Measurements from ENCODE around the gene AFF1. TPM values are rescaled to one million over a fixed set of nuclear protein-coding genes. Genes with fewer than 3 reads are reported as not detected.

AFF1 gene
- total and polyA plus RNA-seq, 4 donors: 4.8 to 107 (median 57.3) TPM

DNA sequence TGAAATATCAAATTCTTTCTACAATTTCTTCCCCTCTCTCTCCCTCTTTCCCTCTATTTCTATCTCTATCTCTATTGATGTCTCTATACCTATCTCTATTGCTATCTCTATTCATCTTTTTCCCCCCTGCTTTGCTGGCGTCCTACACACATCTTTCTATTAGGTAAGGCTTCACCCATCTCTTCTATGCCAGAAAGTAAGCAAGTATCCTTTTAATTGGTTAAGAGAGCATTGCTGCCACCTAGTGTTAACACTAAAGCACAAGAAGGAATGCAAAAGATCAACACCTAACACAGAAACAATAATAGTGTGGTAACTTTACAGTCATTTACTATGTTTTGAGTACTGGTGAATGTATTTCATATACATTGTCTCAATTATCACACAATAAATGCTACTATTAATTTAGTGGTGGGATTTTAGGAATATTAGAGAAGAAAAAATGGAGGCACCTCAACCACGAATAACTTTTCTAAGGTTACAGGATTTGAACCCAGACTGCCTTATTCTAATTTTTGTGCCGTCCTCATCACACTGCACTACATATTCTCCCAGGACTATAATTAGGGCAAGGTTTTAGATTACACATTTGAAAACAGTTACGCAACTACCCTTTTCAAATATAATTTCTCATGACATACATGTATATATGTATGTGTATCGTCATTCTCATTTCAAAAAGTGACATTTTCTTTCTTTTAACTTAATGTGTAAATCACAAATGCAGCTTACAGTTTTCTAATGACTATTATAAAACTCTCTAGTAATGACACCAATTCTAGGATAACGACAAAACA, 38.9 kb upstream of the AFF1 start:
- intact Hi-C loops (cut with DNase I): loop anchor here in 1 of 2 donors (10.0 kb wide), 1 partner anchor 301 kb away; the partner anchor contains the start of gene PTPN13

DNA sequence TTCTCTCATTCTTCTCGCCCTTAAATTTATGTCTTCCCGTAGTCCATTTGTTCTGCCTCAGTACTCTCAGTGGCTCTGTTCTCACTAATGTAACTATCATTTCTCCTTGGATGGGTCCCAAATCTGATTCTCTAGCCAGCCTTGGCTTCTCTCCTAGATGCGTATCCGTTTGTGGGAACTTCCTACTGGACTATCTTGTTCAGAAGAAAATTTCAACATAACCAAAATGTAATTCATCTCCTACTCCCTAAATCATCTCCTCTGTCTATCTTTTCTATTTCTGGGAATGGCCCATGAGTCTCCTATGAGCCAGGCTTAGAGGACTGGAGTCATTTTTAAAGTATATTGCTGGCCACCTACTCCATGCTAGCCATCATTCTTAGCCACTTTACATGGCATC, 38.2 kb upstream of the AFF1 start:
- 51 to 62% methylated on average over 4 of the region's 4 CpGs for WGBS, 2 donors
- intact Hi-C loops (cut with DNase I): loop anchor here in 1 of 2 donors (10.0 kb wide), 1 partner anchor 302 kb away; the partner anchor contains the start of gene PTPN13
- no peak for ATAC-seq (ENCODE audit: low FRiP score)
- Histone ChIP-seq H3K9me3 (ENCODE audit: control insufficient read depth, low read length) (no peaks in the 10 kb centered on the region), H3K36me3 (ENCODE audit: control insufficient read depth in 1 of 2, insufficient read depth in 2 of 2, low read length in 1 of 2) (no peaks in the 10 kb centered on the region), H3K4me3 (ENCODE audit: low read length in 2 of 2) (no peak overlapping the region), H3K4me1 (ENCODE audit: control insufficient read depth in 1 of 2, insufficient read depth in 2 of 2, low read length in 2 of 2) (no peaks in the 10 kb centered on the region), H3K27me3 (ENCODE audit: control insufficient read depth in 1 of 2, insufficient read depth in 2 of 2, low read length in 1 of 2) (no peaks in the 10 kb centered on the region), H3K27ac (ENCODE audit: low read depth in 1 of 2, low read length in 2 of 2) (no peak overlapping the region)
- DNase-seq: no peak

More for the DNA sequence above, 38.9 kb upstream of the AFF1 start:
- no peaks in the 10 kb centered on the region for H3K36me3 ChIP-seq (ENCODE audit: control insufficient read depth in 1 of 2, insufficient read depth in 2 of 2, low read length in 1 of 2)
- 66 to 72% methylated on average over 6 of the region's 6 CpGs for WGBS, 2 donors
- no peak for DNase-seq
- H3K27ac ChIP-seq (ENCODE audit: low read depth in 1 of 2, low read length in 2 of 2): no peak overlapping the region
- H3K4me3 ChIP-seq (ENCODE audit: low read length in 2 of 2): no peak overlapping the region
- H3K27me3 ChIP-seq (ENCODE audit: control insufficient read depth in 1 of 2, insufficient read depth in 2 of 2, low read length in 1 of 2): no peaks in the 10 kb centered on the region
- H3K9me3 ChIP-seq (ENCODE audit: control insufficient read depth, low read length): no peaks in the 10 kb centered on the region
- H3K4me1 ChIP-seq (ENCODE audit: control insufficient read depth in 1 of 2, insufficient read depth in 2 of 2, low read length in 2 of 2): no peaks in the 10 kb centered on the region
- peak; percentile 73 for ATAC-seq (ENCODE audit: low FRiP score)

GRCh38 chr4:86898562-86898961, 36.2 kb upstream of the AFF1 start:
- WGBS, 2 donors: 92% methylated on average over 4 of the region's 4 CpGs
- no peaks in the 10 kb centered on the region for H3K4me1 ChIP-seq (ENCODE audit: control insufficient read depth in 1 of 2, insufficient read depth in 2 of 2, low read length in 2 of 2)
- ATAC-seq (ENCODE audit: low FRiP score): no peak
- H3K36me3 ChIP-seq (ENCODE audit: control insufficient read depth in 1 of 2, insufficient read depth in 2 of 2, low read length in 1 of 2): no peaks in the 10 kb centered on the region
- H3K27ac ChIP-seq (ENCODE audit: low read depth in 1 of 2, low read length in 2 of 2): no peak overlapping the region
- no peaks in the 10 kb centered on the region for H3K27me3 ChIP-seq (ENCODE audit: control insufficient read depth in 1 of 2, insufficient read depth in 2 of 2, low read length in 1 of 2)
- H3K4me3 ChIP-seq (ENCODE audit: low read length in 2 of 2): no peak overlapping the region
- intact Hi-C loops (cut with DNase I): loop anchor here in 1 of 2 donors (10.0 kb wide), 1 partner anchor 304 kb away; the partner anchor contains the start of gene PTPN13
- H3K9me3 ChIP-seq (ENCODE audit: control insufficient read depth, low read length): no peaks in the 10 kb centered on the region
- no peak for DNase-seq

DNA sequence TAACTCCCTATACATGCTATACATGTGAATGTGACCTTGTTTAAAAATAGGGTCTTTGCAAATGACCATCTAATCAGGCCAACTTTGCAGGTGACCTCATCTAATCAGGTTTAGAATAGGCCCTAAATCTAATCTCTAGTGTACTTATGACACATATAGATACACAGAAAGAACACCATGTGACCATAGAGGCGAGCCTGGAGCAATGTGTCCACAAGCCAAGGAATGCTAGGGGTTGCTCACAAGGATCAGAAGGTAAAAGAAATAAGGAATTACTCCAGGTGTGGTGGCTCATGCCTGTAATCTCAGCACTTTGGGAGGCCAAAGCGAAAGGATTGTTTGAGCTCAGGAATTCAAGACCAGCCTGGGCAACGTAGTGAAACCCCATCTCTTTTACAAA, 32.9 kb upstream of the AFF1 start:
- no peaks in the 10 kb centered on the region for H3K9me3 ChIP-seq (ENCODE audit: control insufficient read depth, low read length)
- H3K36me3 ChIP-seq (ENCODE audit: control insufficient read depth in 1 of 2, insufficient read depth in 2 of 2, low read length in 1 of 2): no peaks in the 10 kb centered on the region
- DNase-seq (no peak), ATAC-seq (ENCODE audit: low FRiP score) (no peak)
- H3K27ac ChIP-seq (ENCODE audit: low read depth in 1 of 2, low read length in 2 of 2): no peak overlapping the region
- intact Hi-C loops (cut with DNase I): loop anchor here in 1 of 2 donors (2.0 kb wide), 1 partner anchor 405 kb away; no protein-coding TSS in a partner anchor
- H3K4me3 ChIP-seq (ENCODE audit: low read length in 2 of 2): no peak overlapping the region
- H3K27me3 ChIP-seq (ENCODE audit: control insufficient read depth in 1 of 2, insufficient read depth in 2 of 2, low read length in 1 of 2): no peaks in the 10 kb centered on the region
- no peaks in the 10 kb centered on the region for H3K4me1 ChIP-seq (ENCODE audit: control insufficient read depth in 1 of 2, insufficient read depth in 2 of 2, low read length in 2 of 2)
- 96 to 97% methylated on average over 3 of the region's 3 CpGs for WGBS, 2 donors

GRCh38 chr4:86908251-86908657, 26.6 kb upstream of the AFF1 start:
- intact Hi-C loops (cut with DNase I): no loop called here
- Histone ChIP-seq H3K27me3 (ENCODE audit: control insufficient read depth in 1 of 2, insufficient read depth in 2 of 2, low read length in 1 of 2) (no peaks in the 10 kb centered on the region), H3K4me1 (ENCODE audit: control insufficient read depth in 1 of 2, insufficient read depth in 2 of 2, low read length in 2 of 2) (peaks cover 0 to 3% of the 10 kb centered on the region in 2 donors), H3K27ac (ENCODE audit: low read depth in 1 of 2, low read length in 2 of 2) (peak overlapping the region in 1 of 2 donors; percentile 59), H3K36me3 (ENCODE audit: control insufficient read depth in 1 of 2, insufficient read depth in 2 of 2, low read length in 1 of 2) (no peaks in the 10 kb centered on the region), H3K4me3 (ENCODE audit: low read length in 2 of 2) (no peak overlapping the region), H3K9me3 (ENCODE audit: control insufficient read depth, low read length) (no peaks in the 10 kb centered on the region)
- WGBS, 2 donors: 0 to 2% methylated on average over 2 of the region's 2 CpGs
- no peak for DNase-seq
- peak; percentile 51 for ATAC-seq (ENCODE audit: low FRiP score)

DNA sequence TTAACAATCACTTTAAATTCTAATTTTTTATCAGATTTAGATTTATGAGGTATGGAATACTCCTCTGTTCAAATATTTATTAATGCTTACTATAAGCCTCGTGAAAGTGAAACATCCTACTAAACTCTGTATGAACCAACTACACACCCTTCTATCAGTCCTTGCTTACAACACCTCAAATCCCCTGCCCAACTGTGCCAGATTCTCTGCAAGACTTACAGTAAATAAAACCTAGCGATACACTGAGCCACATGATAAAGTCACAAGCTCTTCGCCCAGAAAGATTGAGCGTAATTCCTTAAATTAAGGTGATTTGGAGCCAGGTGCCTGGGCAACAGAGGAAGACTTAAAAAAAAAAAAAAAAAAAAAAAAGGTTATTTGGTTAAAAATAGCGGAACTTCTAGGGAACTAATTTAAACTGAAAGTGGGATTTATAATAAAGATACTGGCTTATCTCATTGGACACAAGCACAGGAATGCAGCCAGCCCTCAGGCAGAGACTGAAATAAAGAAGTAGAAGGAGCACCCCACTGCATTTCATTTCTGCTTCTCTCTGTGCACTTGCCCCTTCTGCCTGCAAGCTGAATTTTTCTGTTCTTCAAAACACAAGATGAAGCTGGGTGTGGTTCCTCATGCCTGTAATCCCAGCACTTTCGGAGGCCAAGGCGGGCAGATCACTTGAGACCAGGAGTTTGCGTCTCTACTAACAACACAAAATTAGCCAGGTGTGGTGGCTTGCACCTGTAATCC, 25.1 kb upstream of the AFF1 start:
- no peak overlapping the region for H3K4me3 ChIP-seq (ENCODE audit: low read length in 2 of 2)
- WGBS, 2 donors: 86 to 90% methylated on average over 8 of the region's 8 CpGs
- H3K9me3 ChIP-seq (ENCODE audit: control insufficient read depth, low read length): no peaks in the 10 kb centered on the region
- H3K27me3 ChIP-seq (ENCODE audit: control insufficient read depth in 1 of 2, insufficient read depth in 2 of 2, low read length in 1 of 2): no peaks in the 10 kb centered on the region
- ATAC-seq (ENCODE audit: low FRiP score) (no peak), DNase-seq (no peak)
- no peaks in the 10 kb centered on the region for H3K36me3 ChIP-seq (ENCODE audit: control insufficient read depth in 1 of 2, insufficient read depth in 2 of 2, low read length in 1 of 2)
- peaks cover 0 to 3% of the 10 kb centered on the region in 2 donors for H3K4me1 ChIP-seq (ENCODE audit: control insufficient read depth in 1 of 2, insufficient read depth in 2 of 2, low read length in 2 of 2)
- no peak overlapping the region for H3K27ac ChIP-seq (ENCODE audit: low read depth in 1 of 2, low read length in 2 of 2)
- intact Hi-C loops (cut with DNase I): no loop called here

DNA sequence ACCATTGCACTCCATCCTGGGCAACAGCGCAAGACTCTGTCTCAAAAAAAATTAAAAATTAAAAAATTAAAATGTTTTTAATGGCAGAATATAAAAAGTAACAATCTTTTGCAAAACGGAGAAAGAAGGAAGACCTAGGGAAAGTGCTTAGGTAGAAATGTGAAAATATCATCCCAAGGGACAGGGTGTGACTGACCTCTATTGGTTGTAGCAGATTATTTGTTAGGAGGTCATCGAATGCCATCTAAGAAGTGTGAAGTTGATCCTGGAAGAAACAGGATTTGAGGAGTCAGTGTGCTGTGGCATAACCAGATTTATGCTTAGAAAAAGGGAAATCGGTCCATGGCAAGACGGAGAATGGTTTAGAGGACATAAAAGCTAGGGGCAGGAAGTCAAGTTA, 24.4 kb upstream of the AFF1 start:
- H3K27me3 ChIP-seq (ENCODE audit: control insufficient read depth in 1 of 2, insufficient read depth in 2 of 2, low read length in 1 of 2): no peaks in the 10 kb centered on the region
- intact Hi-C loops (cut with DNase I): no loop called here
- H3K9me3 ChIP-seq (ENCODE audit: control insufficient read depth, low read length): no peaks in the 10 kb centered on the region
- H3K4me1 ChIP-seq (ENCODE audit: control insufficient read depth in 1 of 2, insufficient read depth in 2 of 2, low read length in 2 of 2): peaks cover 0 to 3% of the 10 kb centered on the region in 2 donors
- ATAC-seq (ENCODE audit: low FRiP score) (no peak), DNase-seq (no peak)
- 89 to 91% methylated on average over 5 of the region's 5 CpGs for WGBS, 2 donors
- no peak overlapping the region for H3K27ac ChIP-seq (ENCODE audit: low read depth in 1 of 2, low read length in 2 of 2)
- no peak overlapping the region for H3K4me3 ChIP-seq (ENCODE audit: low read length in 2 of 2)
- H3K36me3 ChIP-seq (ENCODE audit: control insufficient read depth in 1 of 2, insufficient read depth in 2 of 2, low read length in 1 of 2): no peaks in the 10 kb centered on the region

- H3K36me3 ChIP-seq (ENCODE audit: control insufficient read depth in 1 of 2, insufficient read depth in 2 of 2, low read length in 1 of 2): no peaks in the 10 kb centered on the region
- H3K27me3 ChIP-seq (ENCODE audit: control insufficient read depth in 1 of 2, insufficient read depth in 2 of 2, low read length in 1 of 2): no peaks in the 10 kb centered on the region
- intact Hi-C loops (cut with DNase I): no loop called here
- peaks cover 0 to 3% of the 10 kb centered on the region in 2 donors for H3K4me1 ChIP-seq (ENCODE audit: control insufficient read depth in 1 of 2, insufficient read depth in 2 of 2, low read length in 2 of 2)
- DNase-seq (no peak), ATAC-seq (ENCODE audit: low FRiP score) (no peak)
- no peak overlapping the region for H3K27ac ChIP-seq (ENCODE audit: low read depth in 1 of 2, low read length in 2 of 2)
- H3K4me3 ChIP-seq (ENCODE audit: low read length in 2 of 2): no peak overlapping the region
- WGBS, 2 donors: 88 to 90% methylated on average over 7 of the region's 7 CpGs
- no peaks in the 10 kb centered on the region for H3K9me3 ChIP-seq (ENCODE audit: control insufficient read depth, low read length)
Measured at GRCh38 chr4:86910820-86911684, 23.8 kb upstream of the AFF1 start.
